Measurements from ENCODE around the gene TRPC3.

TRPC3 gene

GRCh38 chr4:121885115-121885514, 66.7 kb downstream of the TRPC3 start:
- H3K4me3 ChIP-seq (ENCODE audit: control insufficient read depth, low read depth, low read length) = no peak overlapping the region
- TF ChIP-seq CTCF (IDR thresholded peaks at IDR 0.05; ENCODE audit: control insufficient read depth, insufficient read depth, low read depth, low read length, missing control alignments) = no peak
- no peak for DNase-seq (ENCODE audit: low read depth)

GRCh38 chr4:121881158-121881557, 70.7 kb downstream of the TRPC3 start:
- no peak overlapping the region for H3K4me3 ChIP-seq (ENCODE audit: control insufficient read depth, low read depth, low read length)
- TF ChIP-seq CTCF (IDR thresholded peaks at IDR 0.05; ENCODE audit: control insufficient read depth, insufficient read depth, low read depth, low read length, missing control alignments) = no peak
- DNase-seq (ENCODE audit: low read depth) = no peak

GRCh38 chr4:121879135-121879534, 72.7 kb downstream of the TRPC3 start:
- TF ChIP-seq CTCF (IDR thresholded peaks at IDR 0.05; ENCODE audit: control insufficient read depth, insufficient read depth, low read depth, low read length, missing control alignments) = no peak
- H3K4me3 ChIP-seq (ENCODE audit: control insufficient read depth, low read depth, low read length) = no peak overlapping the region
- DNase-seq (ENCODE audit: low read depth) = no peak

- H3K4me3 ChIP-seq (ENCODE audit: control insufficient read depth, low read depth, low read length) = no peak overlapping the region
- no peak for DNase-seq (ENCODE audit: low read depth)
- no peak for TF ChIP-seq CTCF (IDR thresholded peaks at IDR 0.05; ENCODE audit: control insufficient read depth, insufficient read depth, low read depth, low read length, missing control alignments)
Measured at GRCh38 chr4:121877041-121877773, 74.7 kb downstream of the TRPC3 start.

- DNase-seq (ENCODE audit: low read depth) = no peak
- TF ChIP-seq CTCF (IDR thresholded peaks at IDR 0.05; ENCODE audit: control insufficient read depth, insufficient read depth, low read depth, low read length, missing control alignments) = no peak
- H3K4me3 ChIP-seq (ENCODE audit: control insufficient read depth, low read depth, low read length) = no peak overlapping the region
Measured at GRCh38 chr4:121876070-121876469, 75.8 kb downstream of the TRPC3 start.

GRCh38 chr4:121875652-121876051, 76.2 kb downstream of the TRPC3 start:
- no peak for TF ChIP-seq CTCF (IDR thresholded peaks at IDR 0.05; ENCODE audit: control insufficient read depth, insufficient read depth, low read depth, low read length, missing control alignments)
- DNase-seq (ENCODE audit: low read depth) = no peak

More at GRCh38 chr4:121875652-121876051, 76.2 kb downstream of the TRPC3 start:
- H3K4me3 ChIP-seq (ENCODE audit: control insufficient read depth, low read depth, low read length) = no peak overlapping the region

All from AG09309 (cell line).